ENCODE data around the gene SIRT1. TPM values are rescaled to one million over a fixed set of nuclear protein-coding genes. Genes with fewer than 3 reads are reported as not detected.

Gene SIRT1
- total RNA-seq, 1 donor from 2014 or later: 25.6 TPM

DNA sequence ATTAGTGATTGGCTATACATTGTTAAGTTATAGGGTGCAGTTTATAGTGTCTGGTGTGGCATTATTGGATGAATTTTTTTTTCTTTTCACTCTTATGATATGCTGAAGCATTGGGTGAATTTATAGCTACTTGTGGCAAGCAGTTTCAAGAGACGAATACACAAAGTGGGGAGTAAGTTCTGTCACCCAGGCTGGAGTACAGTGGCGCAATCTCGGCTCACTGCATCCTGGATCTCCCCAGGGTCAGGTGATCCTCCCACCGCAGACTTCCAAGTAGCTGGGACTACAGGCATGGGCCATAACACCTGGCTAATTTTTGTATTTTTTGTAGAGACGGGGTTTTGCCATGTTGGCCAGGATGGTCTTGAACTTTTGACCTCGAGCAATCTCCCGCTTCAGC lies 6.3 kb upstream of the SIRT1 start:
- H3K4me3 Mint-ChIP-seq (ENCODE audit: unreplicated experiment): no peak overlapping the region
- DNase-seq (ENCODE audit: extremely low spot score, unreplicated experiment): peak; percentile 63
- TF ChIP-seq, protein P1, sequence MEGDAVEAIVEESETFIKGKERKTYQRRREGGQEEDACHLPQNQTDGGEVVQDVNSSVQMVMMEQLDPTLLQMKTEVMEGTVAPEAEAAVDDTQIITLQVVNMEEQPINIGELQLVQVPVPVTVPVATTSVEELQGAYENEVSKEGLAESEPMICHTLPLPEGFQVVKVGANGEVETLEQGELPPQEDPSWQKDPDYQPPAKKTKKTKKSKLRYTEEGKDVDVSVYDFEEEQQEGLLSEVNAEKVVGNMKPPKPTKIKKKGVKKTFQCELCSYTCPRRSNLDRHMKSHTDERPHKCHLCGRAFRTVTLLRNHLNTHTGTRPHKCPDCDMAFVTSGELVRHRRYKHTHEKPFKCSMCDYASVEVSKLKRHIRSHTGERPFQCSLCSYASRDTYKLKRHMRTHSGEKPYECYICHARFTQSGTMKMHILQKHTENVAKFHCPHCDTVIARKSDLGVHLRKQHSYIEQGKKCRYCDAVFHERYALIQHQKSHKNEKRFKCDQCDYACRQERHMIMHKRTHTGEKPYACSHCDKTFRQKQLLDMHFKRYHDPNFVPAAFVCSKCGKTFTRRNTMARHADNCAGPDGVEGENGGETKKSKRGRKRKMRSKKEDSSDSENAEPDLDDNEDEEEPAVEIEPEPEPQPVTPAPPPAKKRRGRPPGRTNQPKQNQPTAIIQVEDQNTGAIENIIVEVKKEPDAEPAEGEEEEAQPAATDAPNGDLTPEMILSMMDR (IDR thresholded peaks at IDR 0.05): no peak
- no peaks in the 10 kb centered on the region for H3K9me3 Mint-ChIP-seq (ENCODE audit: unreplicated experiment)
- no peaks in the 10 kb centered on the region for H3K27me3 Mint-ChIP-seq (ENCODE audit: unreplicated experiment)
- H3K36me3 Mint-ChIP-seq (ENCODE audit: unreplicated experiment): no peaks in the 10 kb centered on the region
- H3K27ac Mint-ChIP-seq (ENCODE audit: unreplicated experiment): no peak overlapping the region
- H3K4me1 Mint-ChIP-seq (ENCODE audit: unreplicated experiment): no peaks in the 10 kb centered on the region

DNA sequence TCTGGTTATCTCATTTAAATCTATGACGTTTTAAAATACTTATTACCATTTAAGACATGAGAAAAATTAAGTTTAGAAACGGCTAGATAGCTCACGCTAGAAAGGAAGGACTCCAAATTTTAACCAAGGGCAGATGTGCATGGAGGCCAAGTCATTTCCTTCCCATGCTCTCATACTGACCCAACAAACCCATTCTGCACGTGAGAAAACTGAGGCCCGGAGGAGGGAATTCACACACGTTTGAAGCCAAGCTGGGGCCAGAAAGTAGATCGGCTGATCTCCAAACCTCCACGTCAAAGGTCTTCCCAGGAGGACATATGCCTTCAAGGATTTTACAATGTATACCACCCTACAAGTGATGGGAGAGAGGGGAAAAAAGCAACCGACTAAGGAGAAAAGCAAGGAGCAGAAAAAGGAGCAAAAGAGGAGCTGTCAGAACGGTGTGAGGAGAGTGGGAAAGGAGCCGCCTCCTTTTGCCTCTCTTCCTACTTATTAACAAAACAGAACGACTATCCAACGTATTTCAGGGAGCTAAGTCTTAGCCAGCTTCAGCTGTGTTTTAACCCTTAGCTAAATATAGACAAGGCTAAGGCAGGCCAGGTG lies 645 bp upstream of the SIRT1 start:
- H3K27me3 Mint-ChIP-seq (ENCODE audit: unreplicated experiment): no peaks in the 10 kb centered on the region

DNA sequence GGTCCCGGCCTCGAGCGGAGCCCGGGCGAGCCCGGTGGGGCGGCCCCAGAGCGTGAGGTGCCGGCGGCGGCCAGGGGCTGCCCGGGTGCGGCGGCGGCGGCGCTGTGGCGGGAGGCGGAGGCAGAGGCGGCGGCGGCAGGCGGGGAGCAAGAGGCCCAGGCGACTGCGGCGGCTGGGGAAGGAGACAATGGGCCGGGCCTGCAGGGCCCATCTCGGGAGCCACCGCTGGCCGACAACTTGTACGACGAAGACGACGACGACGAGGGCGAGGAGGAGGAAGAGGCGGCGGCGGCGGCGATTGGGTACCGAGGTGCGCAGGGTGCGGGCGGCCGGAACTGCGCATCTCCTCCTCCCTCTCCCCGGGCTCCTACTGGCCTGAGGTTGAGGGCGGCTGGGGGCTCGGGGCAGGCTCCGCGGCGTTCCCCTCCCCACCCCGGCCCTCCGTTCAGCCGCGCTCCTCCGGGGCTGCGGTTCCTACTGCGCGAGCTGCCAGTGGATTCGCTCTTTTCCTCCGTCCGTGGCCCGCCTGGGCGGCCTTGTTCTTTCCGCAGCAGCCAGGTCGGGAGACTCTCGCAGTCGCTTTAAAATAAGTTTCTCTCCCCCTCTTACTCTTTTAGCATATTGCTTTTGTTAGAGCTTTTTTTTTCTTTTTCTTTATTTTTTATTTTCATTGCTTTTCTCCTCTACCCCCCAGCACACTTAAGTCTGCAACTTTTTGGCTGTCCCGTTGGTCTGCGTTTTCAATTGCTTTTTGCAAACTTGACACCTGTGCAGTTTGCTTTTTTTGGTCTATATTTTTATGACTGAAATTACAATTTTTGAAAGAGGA lies 600 bp downstream of the SIRT1 start:
- TF ChIP-seq, protein P1 (IDR thresholded peaks at IDR 0.05): no peak
- Mint-ChIP-seq H3K4me1 (ENCODE audit: unreplicated experiment) (peaks cover 26% of the 10 kb centered on the region), H3K4me3 (ENCODE audit: unreplicated experiment) (peak overlapping the region; percentile 81), H3K27ac (ENCODE audit: unreplicated experiment) (peak overlapping the region; percentile 80), H3K27me3 (ENCODE audit: unreplicated experiment) (no peaks in the 10 kb centered on the region), H3K9me3 (ENCODE audit: unreplicated experiment) (no peaks in the 10 kb centered on the region), H3K36me3 (ENCODE audit: unreplicated experiment) (peaks cover 24% of the 10 kb centered on the region)
- DNase-seq (ENCODE audit: extremely low spot score, unreplicated experiment): peak; percentile 90

More for the DNA sequence above, 645 bp upstream of the SIRT1 start:
- TF ChIP-seq, protein P1 (IDR thresholded peaks at IDR 0.05): no peak
- Mint-ChIP-seq H3K4me1 (ENCODE audit: unreplicated experiment) (peaks cover 25% of the 10 kb centered on the region), H3K9me3 (ENCODE audit: unreplicated experiment) (no peaks in the 10 kb centered on the region), H3K4me3 (ENCODE audit: unreplicated experiment) (peak overlapping the region; percentile 88), H3K27ac (ENCODE audit: unreplicated experiment) (peak overlapping the region; percentile 95), H3K36me3 (ENCODE audit: unreplicated experiment) (peaks cover 16% of the 10 kb centered on the region)
- no peak for DNase-seq (ENCODE audit: extremely low spot score, unreplicated experiment)

DNA sequence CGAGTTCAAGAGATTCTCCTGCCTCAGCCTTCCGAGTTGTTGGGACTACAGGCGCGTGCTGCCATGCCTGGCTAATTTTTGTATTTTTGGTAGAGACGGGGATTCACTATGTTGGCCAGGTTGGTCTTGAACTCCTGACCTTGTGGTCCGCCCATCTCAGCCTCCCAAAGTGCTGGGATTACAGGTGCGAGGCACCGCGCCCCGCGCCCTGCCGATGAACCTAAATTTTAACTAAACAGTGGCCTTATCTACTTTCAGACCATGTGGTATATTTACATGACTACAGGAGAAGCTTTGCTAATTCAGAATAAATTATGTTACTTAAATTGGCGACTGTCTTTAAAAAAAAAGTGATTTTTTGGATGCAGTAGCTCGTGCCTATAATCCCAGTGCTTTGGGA lies 9.2 kb downstream of the SIRT1 start:
- no peaks in the 10 kb centered on the region for H3K9me3 Mint-ChIP-seq (ENCODE audit: unreplicated experiment)
- H3K27me3 Mint-ChIP-seq (ENCODE audit: unreplicated experiment): no peaks in the 10 kb centered on the region
- TF ChIP-seq, protein P1 (IDR thresholded peaks at IDR 0.05): no peak
- DNase-seq (ENCODE audit: extremely low spot score, unreplicated experiment): no peak
- no peak overlapping the region for H3K27ac Mint-ChIP-seq (ENCODE audit: unreplicated experiment)
- H3K4me3 Mint-ChIP-seq (ENCODE audit: unreplicated experiment): no peak overlapping the region
- H3K36me3 Mint-ChIP-seq (ENCODE audit: unreplicated experiment): peaks cover 38% of the 10 kb centered on the region
- peaks cover 3% of the 10 kb centered on the region for H3K4me1 Mint-ChIP-seq (ENCODE audit: unreplicated experiment)

DNA sequence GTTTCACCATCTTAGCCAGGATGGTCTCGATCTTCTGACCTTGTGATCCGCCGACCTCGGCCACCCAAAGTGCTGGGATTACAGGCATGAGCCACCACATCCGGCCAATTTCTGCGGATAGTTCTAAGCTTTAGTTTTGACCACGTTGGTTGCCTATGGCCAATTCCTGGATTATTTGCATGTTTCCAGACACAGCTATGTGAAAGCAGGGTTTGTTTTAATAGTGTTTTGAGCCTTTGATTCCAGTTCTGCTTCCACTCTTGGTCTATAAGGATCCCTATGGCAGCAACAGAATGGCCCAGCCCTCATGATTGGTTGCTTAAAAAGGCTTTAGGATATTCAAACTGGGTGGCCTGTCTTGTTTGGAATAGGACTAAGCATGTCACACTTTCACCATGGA lies 19.1 kb downstream of the SIRT1 start:
- peaks cover 41% of the 10 kb centered on the region for H3K36me3 Mint-ChIP-seq (ENCODE audit: unreplicated experiment)
- no peaks in the 10 kb centered on the region for H3K27me3 Mint-ChIP-seq (ENCODE audit: unreplicated experiment)
- peaks cover 3% of the 10 kb centered on the region for H3K4me1 Mint-ChIP-seq (ENCODE audit: unreplicated experiment)
- DNase-seq (ENCODE audit: extremely low spot score, unreplicated experiment): no peak
- H3K9me3 Mint-ChIP-seq (ENCODE audit: unreplicated experiment): no peaks in the 10 kb centered on the region
- no peak overlapping the region for H3K4me3 Mint-ChIP-seq (ENCODE audit: unreplicated experiment)
- TF ChIP-seq, protein P1 (IDR thresholded peaks at IDR 0.05): no peak
- H3K27ac Mint-ChIP-seq (ENCODE audit: unreplicated experiment): no peak overlapping the region

Measured in osteocyte (in vitro differentiated cells).